Measurements from ENCODE around the gene SLC6A8.

SLC6A8 gene

GRCh38 chrX:153731117-153731844, 43.6 kb downstream of the SLC6A8 start:
- TF ChIP-seq, protein P1, sequence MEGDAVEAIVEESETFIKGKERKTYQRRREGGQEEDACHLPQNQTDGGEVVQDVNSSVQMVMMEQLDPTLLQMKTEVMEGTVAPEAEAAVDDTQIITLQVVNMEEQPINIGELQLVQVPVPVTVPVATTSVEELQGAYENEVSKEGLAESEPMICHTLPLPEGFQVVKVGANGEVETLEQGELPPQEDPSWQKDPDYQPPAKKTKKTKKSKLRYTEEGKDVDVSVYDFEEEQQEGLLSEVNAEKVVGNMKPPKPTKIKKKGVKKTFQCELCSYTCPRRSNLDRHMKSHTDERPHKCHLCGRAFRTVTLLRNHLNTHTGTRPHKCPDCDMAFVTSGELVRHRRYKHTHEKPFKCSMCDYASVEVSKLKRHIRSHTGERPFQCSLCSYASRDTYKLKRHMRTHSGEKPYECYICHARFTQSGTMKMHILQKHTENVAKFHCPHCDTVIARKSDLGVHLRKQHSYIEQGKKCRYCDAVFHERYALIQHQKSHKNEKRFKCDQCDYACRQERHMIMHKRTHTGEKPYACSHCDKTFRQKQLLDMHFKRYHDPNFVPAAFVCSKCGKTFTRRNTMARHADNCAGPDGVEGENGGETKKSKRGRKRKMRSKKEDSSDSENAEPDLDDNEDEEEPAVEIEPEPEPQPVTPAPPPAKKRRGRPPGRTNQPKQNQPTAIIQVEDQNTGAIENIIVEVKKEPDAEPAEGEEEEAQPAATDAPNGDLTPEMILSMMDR (IDR thresholded peaks at IDR 0.05; ENCODE audit: low read depth, low read length), result no peak
- TF ChIP-seq MYC (IDR thresholded peaks at IDR 0.05; ENCODE audit: low read depth, low read length), result no peak
- no peak for TF ChIP-seq MAX (IDR thresholded peaks at IDR 0.05; ENCODE audit: low read depth, low read length)
- TF ChIP-seq POLR2A (IDR thresholded peaks at IDR 0.05; ENCODE audit: extremely low read depth, insufficient read length), result no peak
- DNase-seq (ENCODE audit: low read depth), result peak; percentile 45
- H3K4me3 ChIP-seq (ENCODE audit: low read depth, low read length), result no peak overlapping the region

- no peak for DNase-seq (ENCODE audit: low read depth)
- no peak for TF ChIP-seq MAX (IDR thresholded peaks at IDR 0.05; ENCODE audit: low read depth, low read length)
- no peak for TF ChIP-seq MYC (IDR thresholded peaks at IDR 0.05; ENCODE audit: low read depth, low read length)
- TF ChIP-seq POLR2A (IDR thresholded peaks at IDR 0.05; ENCODE audit: extremely low read depth, insufficient read length), result no peak
- TF ChIP-seq, protein P1 (IDR thresholded peaks at IDR 0.05; ENCODE audit: low read depth, low read length), result no peak
- no peak overlapping the region for H3K4me3 ChIP-seq (ENCODE audit: low read depth, low read length)
These were observed 44.1 kb downstream of the SLC6A8 start for GRCh38 chrX:153731845-153732215.

- TF ChIP-seq MYC (IDR thresholded peaks at IDR 0.05; ENCODE audit: low read depth, low read length) (no peak), MAX (IDR thresholded peaks at IDR 0.05; ENCODE audit: low read depth, low read length) (no peak), POLR2A (IDR thresholded peaks at IDR 0.05; ENCODE audit: extremely low read depth, insufficient read length) (no peak)
- TF ChIP-seq, protein P1 (IDR thresholded peaks at IDR 0.05; ENCODE audit: low read depth, low read length), result no peak
- no peak overlapping the region for H3K4me3 ChIP-seq (ENCODE audit: low read depth, low read length)
- peak; percentile 51 for DNase-seq (ENCODE audit: low read depth)
These were observed 44.7 kb downstream of the SLC6A8 start for GRCh38 chrX:153732401-153732800.

DNA sequence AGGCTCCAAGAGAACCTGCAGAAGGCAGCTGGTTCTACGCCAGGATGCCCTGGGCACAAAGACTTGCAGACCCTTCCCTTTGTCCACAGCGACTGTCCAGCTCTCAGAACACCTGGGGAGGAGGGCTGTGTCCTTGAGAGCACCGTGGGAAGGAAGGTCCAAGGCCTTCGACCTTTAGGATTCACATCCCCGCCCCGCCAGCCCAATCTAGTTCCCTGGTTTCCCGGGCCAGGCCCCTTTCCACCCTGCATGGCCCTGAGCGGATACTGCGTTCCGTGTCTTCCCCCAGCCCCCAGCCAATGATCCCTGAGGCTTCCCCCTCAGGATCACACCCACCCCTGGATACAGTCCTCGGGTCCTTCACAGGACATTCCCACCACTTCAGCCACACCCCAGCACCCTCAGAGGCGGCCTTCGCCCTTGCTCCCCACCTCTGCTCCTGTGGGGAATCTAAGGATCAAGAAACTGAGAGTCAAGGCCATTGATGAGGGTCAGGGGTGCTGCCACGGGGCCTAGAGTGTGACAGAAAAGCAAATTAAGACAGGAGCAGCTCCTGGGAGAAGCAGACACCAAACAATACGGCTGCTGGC, 46.0 kb downstream of the SLC6A8 start:
- TF ChIP-seq, protein P1 (IDR thresholded peaks at IDR 0.05; ENCODE audit: low read depth, low read length), result no peak
- TF ChIP-seq POLR2A (IDR thresholded peaks at IDR 0.05; ENCODE audit: extremely low read depth, insufficient read length) (no peak), MAX (IDR thresholded peaks at IDR 0.05; ENCODE audit: low read depth, low read length) (no peak), MYC (IDR thresholded peaks at IDR 0.05; ENCODE audit: low read depth, low read length) (no peak)
- no peak overlapping the region for H3K4me3 ChIP-seq (ENCODE audit: low read depth, low read length)

GRCh38 chrX:153734871-153735270, 47.1 kb downstream of the SLC6A8 start:
- TF ChIP-seq MYC (IDR thresholded peaks at IDR 0.05; ENCODE audit: low read depth, low read length), result no peak
- no peak for TF ChIP-seq POLR2A (IDR thresholded peaks at IDR 0.05; ENCODE audit: extremely low read depth, insufficient read length)
- no peak for TF ChIP-seq MAX (IDR thresholded peaks at IDR 0.05; ENCODE audit: low read depth, low read length)
- TF ChIP-seq, protein P1 (IDR thresholded peaks at IDR 0.05; ENCODE audit: low read depth, low read length), result no peak
- no peak overlapping the region for H3K4me3 ChIP-seq (ENCODE audit: low read depth, low read length)

More for the DNA sequence above, 46.0 kb downstream of the SLC6A8 start:
- DNase-seq (ENCODE audit: low read depth), result no peak

More at GRCh38 chrX:153734871-153735270, 47.1 kb downstream of the SLC6A8 start:
- no peak for DNase-seq (ENCODE audit: low read depth)
